Measurements from ENCODE around the gene TLR6. TPM values are rescaled to one million over a fixed set of nuclear protein-coding genes. Genes with fewer than 3 reads are reported as not detected.

Gene TLR6
- total and polyA plus RNA-seq, 2 donors (not counting 1 experiment from before 2014, with no cell fraction given), result 10.0 to 60.6 TPM

GRCh38 chr4:38785041-38785790 is 71.4 kb downstream of the TLR6 start:
- no peak overlapping the region for H3K9ac ChIP-seq (ENCODE audit: low read length)
- CTCF ChIA-PET, result interaction anchor here (0.5 to 8.5 kb wide), 8 partner anchors 18 to 836 kb away, joined by 3 to 620 read pairs (median 30); partner anchors contain the start of genes TLR1 and TLR6
- no peak overlapping the region for H3K4me3 Mint-ChIP-seq

More at GRCh38 chr4:38785041-38785790, 71.4 kb downstream of the TLR6 start:
- POLR2A ChIA-PET, result interaction anchor here (1.0 to 7.2 kb wide), 3 partner anchors 19 to 23 kb away, joined by 4 to 110 read pairs (median 4); partner anchors contain the start of gene TLR1
- DNase-seq (no peak), ATAC-seq (ENCODE audit: low read depth) (no peak)
- no peak overlapping the region for H3K4me2 ChIP-seq (replicated peaks; ENCODE audit: low read depth, low read length, poor library complexity, severe bottlenecking)
- H3K79me2 ChIP-seq (ENCODE audit: control insufficient read depth, insufficient read depth, low read length), result peaks cover 40% of the 10 kb centered on the region
- WGBS (ENCODE audit: insufficient coverage), result 74% methylated on average over 3 of the region's 6 CpGs
- no peaks in the 10 kb centered on the region for H3K36me3 ChIP-seq (replicated peaks in 1 of 2; ENCODE audit: control extremely low read depth in 1 of 2, control insufficient read depth in 1 of 2, extremely low read depth in 1 of 2, insufficient read depth in 2 of 2, low read length in 1 of 2)
- peaks cover 2 to 14% (median 8%) of the 10 kb centered on the region in 3 donors for H3K9me3 ChIP-seq (ENCODE audit: control extremely low read depth in 1 of 3, control insufficient read depth in 2 of 3, insufficient read depth in 1 of 3, low read length in 2 of 3)
- H3K4me3 ChIP-seq (ENCODE audit: control extremely low read depth in 1 of 5, extremely low read depth in 1 of 5, insufficient read depth in 1 of 5, low read depth in 2 of 5, low read length in 4 of 5), result no peak overlapping the region
- peaks cover 39% of the 10 kb centered on the region for H3K4me1 Mint-ChIP-seq
- intact Hi-C loops (cut with micrococcal nuclease), result loop anchor here (10.0 kb wide), 1 partner anchor 120 kb away; the partner anchor contains the start of gene KLF3
- H3K27ac ChIP-seq (ENCODE audit: low read length in 2 of 2), result no peak overlapping the region
- H3K4me1 ChIP-seq (ENCODE audit: control insufficient read depth in 2 of 2, insufficient read depth in 2 of 2, low read length in 2 of 2), result peaks cover 17 to 37% of the 10 kb centered on the region in 2 donors
- H3K27me3 Mint-ChIP-seq, result no peaks in the 10 kb centered on the region
- no peaks in the 10 kb centered on the region for H4K20me1 ChIP-seq (ENCODE audit: control insufficient read depth, insufficient read depth, low read length, poor library complexity, severe bottlenecking)
- no peak overlapping the region for H2AFZ ChIP-seq (ENCODE audit: insufficient read depth, low read depth, low read length, poor library complexity, severe bottlenecking)
- TF ChIP-seq EZH2 (IDR thresholded peaks at IDR 0.05; ENCODE audit: borderline replicate concordance, insufficient read depth, low read depth, low read length, poor library complexity, severe bottlenecking) (no peak), CTCF (IDR thresholded peaks at IDR 0.05) (no peak)
- no peaks in the 10 kb centered on the region for H3K27me3 ChIP-seq (replicated peaks in 1 of 4; ENCODE audit: control extremely low read depth in 1 of 4, control insufficient read depth in 3 of 4, insufficient read depth in 4 of 4, low read length in 3 of 4)
- peak overlapping the region; percentile 3 for H3K27ac Mint-ChIP-seq
- H3K9me3 Mint-ChIP-seq (ENCODE audit: insufficient read depth), result peaks cover 2% of the 10 kb centered on the region
